Measurements from ENCODE around the gene DHRSX.
"Not testable (repeated sequence)": the region's sequence is repeated elsewhere in the genome, so short reads cannot be mapped to it uniquely, and the experiment has no call there.

Gene DHRSX

GRCh38 chrX:2481597-2481996, 19.2 kb downstream of the DHRSX start:
- ATAC-seq; H3K9me3 Mint-ChIP-seq; H3K27ac Mint-ChIP-seq; H3K36me3 Mint-ChIP-seq (ENCODE audit: low read depth); H3K4me3 Mint-ChIP-seq; DNase-seq; H3K27me3 Mint-ChIP-seq; H3K4me1 Mint-ChIP-seq: not testable (repeated sequence)

- ATAC-seq; H3K27me3 Mint-ChIP-seq; H3K4me3 Mint-ChIP-seq; H3K9me3 Mint-ChIP-seq; H3K4me1 Mint-ChIP-seq; H3K27ac Mint-ChIP-seq; H3K36me3 Mint-ChIP-seq (ENCODE audit: low read depth); DNase-seq: not testable (repeated sequence)
Measured at GRCh38 chrX:2479982-2480381, 20.8 kb downstream of the DHRSX start.

- H3K4me3 Mint-ChIP-seq: no peak overlapping the region
- H3K36me3 Mint-ChIP-seq (ENCODE audit: low read depth): peaks cover 10% of the 10 kb centered on the region
- peaks cover 6% of the 10 kb centered on the region for H3K9me3 Mint-ChIP-seq
- no peaks in the 10 kb centered on the region for H3K4me1 Mint-ChIP-seq
- ATAC-seq (no peak), DNase-seq (no peak)
- no peaks in the 10 kb centered on the region for H3K27me3 Mint-ChIP-seq
- H3K27ac Mint-ChIP-seq: no peak overlapping the region
Measured at GRCh38 chrX:2479420-2479780, 21.4 kb downstream of the DHRSX start.

- no peaks in the 10 kb centered on the region for H3K4me1 Mint-ChIP-seq
- H3K36me3 Mint-ChIP-seq (ENCODE audit: low read depth): peaks cover 10% of the 10 kb centered on the region
- no peak overlapping the region for H3K27ac Mint-ChIP-seq
- no peak overlapping the region for H3K4me3 Mint-ChIP-seq
- ATAC-seq (no peak), DNase-seq (no peak)
- peaks cover 6% of the 10 kb centered on the region for H3K9me3 Mint-ChIP-seq
- H3K27me3 Mint-ChIP-seq: no peaks in the 10 kb centered on the region
Measured at GRCh38 chrX:2478546-2479419, 22.0 kb downstream of the DHRSX start.

- not testable (repeated sequence) for H3K27ac Mint-ChIP-seq; H3K4me3 Mint-ChIP-seq; H3K27me3 Mint-ChIP-seq; DNase-seq; H3K4me1 Mint-ChIP-seq; H3K9me3 Mint-ChIP-seq; H3K36me3 Mint-ChIP-seq (ENCODE audit: low read depth); ATAC-seq
Measured at GRCh38 chrX:2477313-2477712, 23.5 kb downstream of the DHRSX start.

GRCh38 chrX:2474963-2475726, 25.6 kb downstream of the DHRSX start:
- Mint-ChIP-seq H3K27me3 (no peaks in the 10 kb centered on the region), H3K4me3 (no peak overlapping the region), H3K4me1 (no peaks in the 10 kb centered on the region), H3K9me3 (peaks cover 5% of the 10 kb centered on the region), H3K27ac (no peak overlapping the region), H3K36me3 (ENCODE audit: low read depth) (peaks cover 9% of the 10 kb centered on the region)
- DNase-seq (no peak), ATAC-seq (no peak)

- DNase-seq (no peak), ATAC-seq (no peak)
- Mint-ChIP-seq H3K27me3 (no peaks in the 10 kb centered on the region), H3K4me1 (no peaks in the 10 kb centered on the region), H3K4me3 (no peak overlapping the region), H3K27ac (no peak overlapping the region), H3K9me3 (peaks cover 5% of the 10 kb centered on the region), H3K36me3 (ENCODE audit: low read depth) (peaks cover 6% of the 10 kb centered on the region)
Measured at GRCh38 chrX:2474280-2474962, 26.4 kb downstream of the DHRSX start.

GRCh38 chrX:2473064-2473463, 27.7 kb downstream of the DHRSX start:
- H3K4me3 Mint-ChIP-seq; H3K27ac Mint-ChIP-seq; DNase-seq; H3K9me3 Mint-ChIP-seq; H3K36me3 Mint-ChIP-seq (ENCODE audit: low read depth); ATAC-seq; H3K27me3 Mint-ChIP-seq; H3K4me1 Mint-ChIP-seq: not testable (repeated sequence)

GRCh38 chrX:2471641-2472040, 29.1 kb downstream of the DHRSX start:
- Mint-ChIP-seq H3K36me3 (ENCODE audit: low read depth) (peaks cover 9% of the 10 kb centered on the region), H3K27ac (no peak overlapping the region), H3K27me3 (no peaks in the 10 kb centered on the region), H3K4me1 (no peaks in the 10 kb centered on the region), H3K9me3 (peaks cover 5% of the 10 kb centered on the region), H3K4me3 (no peak overlapping the region)
- no peak for ATAC-seq
- DNase-seq: no peak

GRCh38 chrX:2471126-2471525, 29.6 kb downstream of the DHRSX start:
- H3K4me3 Mint-ChIP-seq; DNase-seq; H3K9me3 Mint-ChIP-seq; H3K27ac Mint-ChIP-seq; H3K36me3 Mint-ChIP-seq (ENCODE audit: low read depth); H3K4me1 Mint-ChIP-seq; H3K27me3 Mint-ChIP-seq; ATAC-seq: not testable (repeated sequence)

GRCh38 chrX:2469852-2470251, 30.9 kb downstream of the DHRSX start:
- H3K27me3 Mint-ChIP-seq; H3K4me1 Mint-ChIP-seq; DNase-seq; H3K27ac Mint-ChIP-seq; H3K36me3 Mint-ChIP-seq (ENCODE audit: low read depth); ATAC-seq; H3K4me3 Mint-ChIP-seq; H3K9me3 Mint-ChIP-seq: not testable (repeated sequence)

GRCh38 chrX:2469196-2469685, 31.5 kb downstream of the DHRSX start:
- Mint-ChIP-seq H3K4me3 (no peak overlapping the region), H3K9me3 (peaks cover 5% of the 10 kb centered on the region), H3K27ac (no peak overlapping the region), H3K36me3 (ENCODE audit: low read depth) (peaks cover 9% of the 10 kb centered on the region), H3K4me1 (peaks cover 2% of the 10 kb centered on the region), H3K27me3 (no peaks in the 10 kb centered on the region)
- DNase-seq: no peak
- no peak for ATAC-seq

- no peaks in the 10 kb centered on the region for H3K27me3 Mint-ChIP-seq
- no peak overlapping the region for H3K27ac Mint-ChIP-seq
- DNase-seq (no peak), ATAC-seq (no peak)
- H3K36me3 Mint-ChIP-seq (ENCODE audit: low read depth): peaks cover 9% of the 10 kb centered on the region
- H3K4me3 Mint-ChIP-seq: no peak overlapping the region
- peaks cover 5% of the 10 kb centered on the region for H3K9me3 Mint-ChIP-seq
- peaks cover 2% of the 10 kb centered on the region for H3K4me1 Mint-ChIP-seq
Measured at GRCh38 chrX:2468261-2469195, 32.2 kb downstream of the DHRSX start.

Measured in activated naive CD8-positive, alpha-beta T cell treated with anti-CD3 and anti-CD28 coated beads, Interleukin-2, amount 50 U/mL, for 24 hours (primary cell).